Measurements from ENCODE around the gene RNASE9.
"Not testable (repeated sequence)": the region's sequence is repeated elsewhere in the genome, so short reads cannot be mapped to it uniquely, and the experiment has no call there.

Gene RNASE9

GRCh38 chr14:20560961-20561360 is at the start of gene RNASE9:
RNASE9 (minus strand) TSS chr14:20561047.
- DNase-seq (ENCODE audit: low read depth in 3 of 3, low spot score in 1 of 3), result no peak

- DNase-seq (ENCODE audit: low read depth in 3 of 3, low spot score in 1 of 3), result peak; percentile 31 to 62 (median 55)
Measured at GRCh38 chr14:20610002-20610765, 49.3 kb upstream of the RNASE9 start.

DNA sequence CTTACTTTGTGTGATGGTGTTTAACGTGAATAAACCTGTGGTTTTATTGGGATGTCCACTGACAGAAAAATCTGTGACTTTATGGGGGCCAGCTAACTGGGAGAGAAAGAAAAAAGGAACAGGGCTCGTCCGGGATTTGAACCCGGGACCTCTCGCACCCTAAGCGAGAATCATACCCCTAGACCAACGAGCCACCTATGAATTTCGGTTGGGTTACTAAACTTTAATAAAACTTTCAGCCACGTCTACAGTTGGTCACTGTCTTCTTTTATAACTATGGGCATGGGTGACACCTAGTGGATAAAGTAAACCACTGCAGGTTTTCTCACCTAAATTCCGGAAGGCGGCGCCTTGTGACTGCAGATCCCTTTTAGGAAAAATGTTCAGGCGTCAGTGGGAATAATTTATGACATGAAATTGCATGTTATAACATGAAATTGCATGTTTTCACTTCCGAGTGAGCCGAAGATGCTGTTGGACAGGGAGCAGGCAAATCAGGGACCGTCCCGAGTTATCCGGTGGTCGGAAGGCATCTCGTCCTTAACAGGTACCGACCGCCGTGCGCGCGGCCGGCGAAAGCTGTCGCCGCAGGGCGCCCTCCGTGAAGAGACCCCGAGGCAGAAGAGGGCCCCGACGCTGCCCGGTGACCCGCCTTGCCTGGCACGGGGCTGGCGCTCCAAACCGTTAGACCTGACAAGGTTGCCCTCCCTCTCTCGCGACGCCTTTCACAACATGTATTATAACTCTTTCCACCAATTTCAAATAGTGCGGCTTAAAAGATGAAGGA is 48.6 kb upstream of the RNASE9 start:
- peak in 1 of 3 donors; percentile 44 for DNase-seq (ENCODE audit: low read depth in 3 of 3, low spot score in 1 of 3)

GRCh38 chr14:20608383-20609110 is 47.7 kb upstream of the RNASE9 start:
- DNase-seq (ENCODE audit: low read depth in 3 of 3, low spot score in 1 of 3), result no peak

DNA sequence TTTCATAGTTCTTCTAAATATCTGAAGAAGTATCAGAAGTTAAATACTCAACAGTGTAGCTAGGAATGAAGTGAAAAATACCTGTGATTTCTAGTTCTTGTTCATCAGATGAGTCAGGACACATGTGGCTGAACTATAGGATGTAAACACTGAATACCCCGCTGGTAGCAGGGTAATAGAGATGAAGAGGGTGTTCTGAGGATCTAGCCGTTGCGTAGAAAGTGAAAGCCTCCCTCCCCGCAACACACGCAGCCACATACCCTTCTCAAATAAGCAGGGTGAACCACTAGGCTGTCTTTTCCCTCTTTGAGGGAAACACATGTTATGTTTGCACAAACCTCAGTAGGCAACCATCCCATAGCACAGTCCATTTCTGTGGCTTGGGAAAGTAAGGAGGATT is 46.8 kb upstream of the RNASE9 start:
- DNase-seq (ENCODE audit: low read depth in 3 of 3, low spot score in 1 of 3), result no peak

GRCh38 chr14:20606902-20607242 is 46.0 kb upstream of the RNASE9 start:
- no peak for DNase-seq (ENCODE audit: low read depth in 3 of 3, low spot score in 1 of 3)

- DNase-seq (ENCODE audit: low read depth in 3 of 3, low spot score in 1 of 3), result no peak
Measured at GRCh38 chr14:20606190-20606901, 45.5 kb upstream of the RNASE9 start.

GRCh38 chr14:20603813-20604690 is 43.2 kb upstream of the RNASE9 start:
- DNase-seq (ENCODE audit: low read depth in 3 of 3, low spot score in 1 of 3), result no peak

- no peak for DNase-seq (ENCODE audit: low read depth in 3 of 3, low spot score in 1 of 3)
Measured at GRCh38 chr14:20602583-20602982, 41.7 kb upstream of the RNASE9 start.

DNA sequence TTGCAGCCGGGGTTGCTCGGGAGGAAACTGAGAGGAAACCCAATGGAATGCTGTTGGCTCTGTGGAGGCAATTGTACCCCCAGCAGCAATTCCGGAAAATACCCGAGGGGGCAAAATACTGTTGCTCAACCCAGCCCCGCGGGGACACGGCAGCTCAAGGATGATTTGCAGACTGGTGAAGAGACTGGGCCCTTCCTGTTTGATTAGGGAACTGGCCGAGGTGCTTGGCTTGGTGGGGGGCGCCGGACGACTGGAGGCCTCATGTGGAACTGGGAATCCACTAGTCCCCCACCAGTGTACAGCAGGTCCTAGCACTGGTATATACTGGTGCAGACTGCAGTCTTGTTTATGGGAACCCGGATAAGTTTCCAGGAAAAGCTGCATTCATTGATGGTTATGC is 40.7 kb upstream of the RNASE9 start:
- DNase-seq (ENCODE audit: low read depth in 3 of 3, low spot score in 1 of 3), result no peak

- no peak for DNase-seq (ENCODE audit: low read depth in 3 of 3, low spot score in 1 of 3)
Measured at GRCh38 chr14:20597108-20597507, 36.3 kb upstream of the RNASE9 start.

- not testable (repeated sequence) for DNase-seq (ENCODE audit: low read depth in 3 of 3, low spot score in 1 of 3)
Measured at GRCh38 chr14:20595726-20596125, 34.9 kb upstream of the RNASE9 start.

GRCh38 chr14:20592574-20592973 is 31.7 kb upstream of the RNASE9 start:
- DNase-seq (ENCODE audit: low read depth in 3 of 3, low spot score in 1 of 3), result no peak

GRCh38 chr14:20591235-20591634 is 30.4 kb upstream of the RNASE9 start, which contains the start of gene RNASE12:
RNASE12 (minus strand) TSS chr14:20591376; CDS start chr14:20590723, 653 bp downstream.
- no peak for DNase-seq (ENCODE audit: low read depth in 3 of 3, low spot score in 1 of 3)

GRCh38 chr14:20587489-20588154 is 26.8 kb upstream of the RNASE9 start, which contains the start of gene RNASE11:
RNASE11 (minus strand) TSS chr14:20588001.
- no peak for DNase-seq (ENCODE audit: low read depth in 3 of 3, low spot score in 1 of 3)

DNA sequence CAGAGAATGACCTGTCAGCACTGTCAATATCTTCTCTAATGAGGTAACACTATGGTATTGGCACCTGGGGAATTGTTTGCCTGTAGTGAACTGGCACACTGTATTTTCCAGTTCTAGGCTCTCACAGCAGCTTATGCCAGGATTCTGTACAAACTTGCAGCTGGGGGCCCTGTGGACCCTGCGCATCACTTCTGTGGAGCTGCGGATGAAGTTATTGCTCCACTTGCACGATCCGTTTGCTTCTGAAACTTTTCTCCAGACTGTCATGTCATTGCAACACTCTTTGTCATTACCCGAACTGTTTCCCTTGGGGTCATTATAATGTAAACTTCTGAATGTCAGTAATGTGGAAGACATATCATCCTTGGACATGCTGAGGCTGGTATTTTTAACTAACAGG is 23.1 kb upstream of the RNASE9 start:
- DNase-seq (ENCODE audit: low read depth in 3 of 3, low spot score in 1 of 3), result no peak

- DNase-seq (ENCODE audit: low read depth in 3 of 3, low spot score in 1 of 3), result no peak
Measured at GRCh38 chr14:20583142-20583541, 22.3 kb upstream of the RNASE9 start.

GRCh38 chr14:20580242-20580641 is 19.4 kb upstream of the RNASE9 start:
- no peak for DNase-seq (ENCODE audit: low read depth in 3 of 3, low spot score in 1 of 3)

- DNase-seq (ENCODE audit: low read depth in 3 of 3, low spot score in 1 of 3), result no peak
Measured at GRCh38 chr14:20578784-20579502, 18.1 kb upstream of the RNASE9 start.
